ENCODE measurements around the gene ANTXR2.

Gene ANTXR2

DNA sequence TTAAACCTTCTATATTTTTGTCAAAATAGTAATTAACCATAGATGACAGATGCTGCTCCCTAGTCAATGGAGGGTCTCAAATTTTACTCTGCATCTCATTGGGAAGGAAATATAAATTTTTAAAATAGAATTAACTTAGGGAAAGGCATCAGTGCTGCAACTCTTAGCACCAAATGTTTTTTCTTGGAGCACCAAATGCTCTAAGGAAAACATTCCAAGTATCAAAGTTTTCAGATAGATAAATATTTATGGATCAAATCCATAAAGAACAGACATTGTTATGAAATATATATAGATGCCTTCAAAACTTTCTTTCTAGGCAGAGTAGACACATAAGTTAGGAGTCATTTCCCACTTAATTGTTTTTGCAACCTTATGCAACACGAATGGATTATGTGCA lies 168.7 kb downstream of the ANTXR2 start:
- TF ChIP-seq FOXP2 (optimal IDR thresholded peaks at IDR 0.05; ENCODE audit: borderline replicate concordance, extremely low read depth, extremely low read length, insufficient read depth): no peak

DNA sequence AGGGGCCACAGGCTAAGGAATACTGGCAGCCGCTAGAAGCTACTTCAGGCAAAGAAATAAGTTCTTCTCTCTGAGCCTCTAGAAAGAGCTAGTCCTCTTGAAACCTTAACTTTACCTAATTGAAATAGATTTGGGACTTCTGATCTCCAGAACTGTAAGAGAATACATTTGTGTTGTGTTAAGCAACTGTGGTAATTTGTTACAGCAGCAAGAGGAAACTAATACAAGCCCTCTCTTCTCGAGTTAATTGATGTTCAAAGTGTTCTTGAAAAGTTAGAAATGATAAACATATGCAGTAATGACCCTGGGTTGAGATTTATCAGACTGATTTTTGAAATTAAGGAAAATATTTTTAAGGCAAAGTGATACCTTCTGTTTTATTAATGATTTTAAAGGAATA lies 172.8 kb downstream of the ANTXR2 start:
- TF ChIP-seq, protein P1, sequence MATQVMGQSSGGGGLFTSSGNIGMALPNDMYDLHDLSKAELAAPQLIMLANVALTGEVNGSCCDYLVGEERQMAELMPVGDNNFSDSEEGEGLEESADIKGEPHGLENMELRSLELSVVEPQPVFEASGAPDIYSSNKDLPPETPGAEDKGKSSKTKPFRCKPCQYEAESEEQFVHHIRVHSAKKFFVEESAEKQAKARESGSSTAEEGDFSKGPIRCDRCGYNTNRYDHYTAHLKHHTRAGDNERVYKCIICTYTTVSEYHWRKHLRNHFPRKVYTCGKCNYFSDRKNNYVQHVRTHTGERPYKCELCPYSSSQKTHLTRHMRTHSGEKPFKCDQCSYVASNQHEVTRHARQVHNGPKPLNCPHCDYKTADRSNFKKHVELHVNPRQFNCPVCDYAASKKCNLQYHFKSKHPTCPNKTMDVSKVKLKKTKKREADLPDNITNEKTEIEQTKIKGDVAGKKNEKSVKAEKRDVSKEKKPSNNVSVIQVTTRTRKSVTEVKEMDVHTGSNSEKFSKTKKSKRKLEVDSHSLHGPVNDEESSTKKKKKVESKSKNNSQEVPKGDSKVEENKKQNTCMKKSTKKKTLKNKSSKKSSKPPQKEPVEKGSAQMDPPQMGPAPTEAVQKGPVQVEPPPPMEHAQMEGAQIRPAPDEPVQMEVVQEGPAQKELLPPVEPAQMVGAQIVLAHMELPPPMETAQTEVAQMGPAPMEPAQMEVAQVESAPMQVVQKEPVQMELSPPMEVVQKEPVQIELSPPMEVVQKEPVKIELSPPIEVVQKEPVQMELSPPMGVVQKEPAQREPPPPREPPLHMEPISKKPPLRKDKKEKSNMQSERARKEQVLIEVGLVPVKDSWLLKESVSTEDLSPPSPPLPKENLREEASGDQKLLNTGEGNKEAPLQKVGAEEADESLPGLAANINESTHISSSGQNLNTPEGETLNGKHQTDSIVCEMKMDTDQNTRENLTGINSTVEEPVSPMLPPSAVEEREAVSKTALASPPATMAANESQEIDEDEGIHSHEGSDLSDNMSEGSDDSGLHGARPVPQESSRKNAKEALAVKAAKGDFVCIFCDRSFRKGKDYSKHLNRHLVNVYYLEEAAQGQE (IDR thresholded peaks at IDR 0.05; ENCODE audit: insufficient read depth in 1 of 2, low read depth in 2 of 2, low read length in 2 of 2): no peak
- no peak for TF ChIP-seq FOXP2 (optimal IDR thresholded peaks at IDR 0.05; ENCODE audit: borderline replicate concordance, extremely low read depth, extremely low read length, insufficient read depth)
- no peak for TF ChIP-seq SIN3A (IDR thresholded peaks at IDR 0.05; ENCODE audit: borderline replicate concordance, insufficient read depth, low read length)
- no peak for TF ChIP-seq POLR2AphosphoS5 (IDR thresholded peaks at IDR 0.05; ENCODE audit: low read depth, low read length)
- TF ChIP-seq TAF1 (IDR thresholded peaks at IDR 0.05; ENCODE audit: borderline replicate concordance, insufficient read depth, low read length): no peak

DNA sequence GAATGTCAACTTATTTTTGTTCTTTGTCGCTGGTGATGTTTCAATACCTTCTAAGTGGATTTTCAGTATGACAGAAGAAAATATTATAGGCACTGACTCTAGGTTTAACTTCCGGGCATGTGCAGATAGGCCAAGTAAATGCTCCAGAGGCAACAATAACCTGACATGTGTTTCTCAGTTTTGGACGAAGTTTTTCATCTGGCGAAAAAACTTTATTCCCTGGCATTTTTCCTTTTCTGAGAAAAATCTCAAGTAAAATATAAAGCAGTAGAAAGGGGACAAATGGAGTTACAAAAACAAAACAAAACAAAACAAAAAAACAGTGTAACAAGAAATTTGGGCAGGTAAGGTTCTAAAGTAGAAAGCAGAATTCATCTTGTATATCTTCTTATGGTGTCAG lies 173.5 kb downstream of the ANTXR2 start:
- TF ChIP-seq SIN3A (IDR thresholded peaks at IDR 0.05; ENCODE audit: borderline replicate concordance, insufficient read depth, low read length) (no peak), FOXP2 (optimal IDR thresholded peaks at IDR 0.05; ENCODE audit: borderline replicate concordance, extremely low read depth, extremely low read length, insufficient read depth) (no peak), POLR2AphosphoS5 (IDR thresholded peaks at IDR 0.05; ENCODE audit: low read depth, low read length) (no peak), TAF1 (IDR thresholded peaks at IDR 0.05; ENCODE audit: borderline replicate concordance, insufficient read depth, low read length) (no peak)
- TF ChIP-seq, protein P1 (IDR thresholded peaks at IDR 0.05; ENCODE audit: insufficient read depth in 1 of 2, low read depth in 2 of 2, low read length in 2 of 2): no peak

DNA sequence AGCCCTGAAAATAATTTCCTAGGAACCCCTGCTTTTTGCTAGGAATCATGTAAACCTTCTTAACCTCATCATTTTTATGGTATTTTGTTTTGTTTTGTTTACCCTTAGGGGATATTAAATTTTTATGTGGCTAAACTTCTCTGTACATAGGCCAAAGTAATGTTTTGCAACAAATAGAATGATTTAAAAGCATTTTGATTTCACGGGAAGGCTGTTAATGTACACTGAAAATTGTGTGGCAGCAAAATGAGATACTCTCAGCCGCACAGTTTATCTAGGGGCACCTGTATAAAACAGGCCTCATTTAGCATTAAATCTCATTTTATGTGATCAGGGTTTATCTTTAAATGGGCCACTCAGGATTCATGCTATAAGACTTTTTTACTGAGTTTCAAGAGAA lies 175.0 kb downstream of the ANTXR2 start:
- TF ChIP-seq SIN3A (IDR thresholded peaks at IDR 0.05; ENCODE audit: borderline replicate concordance, insufficient read depth, low read length) (no peak), TAF1 (IDR thresholded peaks at IDR 0.05; ENCODE audit: borderline replicate concordance, insufficient read depth, low read length) (no peak), FOXP2 (optimal IDR thresholded peaks at IDR 0.05; ENCODE audit: borderline replicate concordance, extremely low read depth, extremely low read length, insufficient read depth) (no peak), POLR2AphosphoS5 (IDR thresholded peaks at IDR 0.05; ENCODE audit: low read depth, low read length) (no peak)
- TF ChIP-seq, protein P1 (IDR thresholded peaks at IDR 0.05; ENCODE audit: insufficient read depth in 1 of 2, low read depth in 2 of 2, low read length in 2 of 2): no peak

DNA sequence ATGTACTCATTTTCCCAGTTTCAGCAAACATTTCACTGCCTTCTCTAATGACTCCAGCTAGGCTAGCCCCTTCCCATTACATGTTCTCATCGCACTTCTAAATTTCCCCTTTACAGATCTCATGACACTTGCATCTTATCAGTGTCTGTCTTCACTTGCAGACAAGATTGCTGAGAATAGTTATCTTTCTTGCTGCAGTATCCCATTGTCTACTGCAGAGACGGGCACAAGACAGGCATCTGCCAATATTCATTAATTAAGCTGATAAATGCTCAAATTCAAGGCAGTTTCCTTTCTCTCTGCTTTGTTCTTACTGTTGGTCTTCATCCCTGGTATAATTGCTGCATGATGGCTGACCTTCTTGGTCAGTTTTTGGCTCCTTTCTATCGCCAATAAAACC lies 175.9 kb downstream of the ANTXR2 start:
- TF ChIP-seq TAF1 (IDR thresholded peaks at IDR 0.05; ENCODE audit: borderline replicate concordance, insufficient read depth, low read length): no peak
- no peak for TF ChIP-seq SIN3A (IDR thresholded peaks at IDR 0.05; ENCODE audit: borderline replicate concordance, insufficient read depth, low read length)
- TF ChIP-seq, protein P1 (IDR thresholded peaks at IDR 0.05; ENCODE audit: insufficient read depth in 1 of 2, low read depth in 2 of 2, low read length in 2 of 2): no peak
- TF ChIP-seq POLR2AphosphoS5 (IDR thresholded peaks at IDR 0.05; ENCODE audit: low read depth, low read length): no peak
- no peak for TF ChIP-seq FOXP2 (optimal IDR thresholded peaks at IDR 0.05; ENCODE audit: borderline replicate concordance, extremely low read depth, extremely low read length, insufficient read depth)

Measured in PFSK-1 (cell line).